WTC11 (cell line): ENCODE results near the gene IFNG-AS1. TPM values are rescaled to one million over a fixed set of nuclear protein-coding genes. Genes with fewer than 3 reads are reported as not detected.

Experiments
- ATAC-seq: fragments of 200-7000 bp; cut with Tn5 transposase; 2 replicates; pipeline ENCODE4 v1.10.0; 2021; ENCODE audit warnings: mild to moderate bottlenecking, moderate library complexity
- CTCF ChIA-PET: fragments of 300-600 bp; sonication (Branson Sonifier 250); formaldehyde crosslinking; loops from one replicate; lab custom pipeline; 2021; ENCODE audit warnings: antibody characterized with exemption; lab: Charles Lee
- POLR2A ChIA-PET: fragments of 350-600 bp; sonication (Branson Sonifier 250); formaldehyde crosslinking; loops from one replicate; lab custom pipeline; 2021; ENCODE audit warnings: antibody characterized with exemption; lab: Charles Lee
- DNase-seq: peaks from one replicate; pipeline ENCODE4 v3.0.0; 2021; ENCODE audit warnings: low spot score
- H3K27ac Mint-ChIP-seq: 2 replicates; pipeline ENCODE4 v1.8.0; 2021; ENCODE audit warnings: mixed read lengths
- H3K27me3 Mint-ChIP-seq: 2 replicates; pipeline ENCODE4 v1.8.0; 2021; ENCODE audit warnings: low read depth, mild to moderate bottlenecking, moderate library complexity, mixed read lengths
- H3K36me3 Mint-ChIP-seq: 2 replicates; pipeline ENCODE4 v1.8.0; 2021; ENCODE audit warnings: mixed read lengths
- H3K4me1 Mint-ChIP-seq: 2 replicates; pipeline ENCODE4 v1.8.0; 2022; ENCODE audit warnings: mixed read lengths
- H3K4me3 Mint-ChIP-seq: 2 replicates; pipeline ENCODE4 v1.8.0; 2021; ENCODE audit warnings: mild to moderate bottlenecking, moderate library complexity, mixed read lengths
- H3K9me3 Mint-ChIP-seq: 2 replicates; pipeline ENCODE4 v1.8.0; 2021; ENCODE audit warnings: mixed read lengths
- CBFB ChIP-seq: sonication (generic); formaldehyde crosslinking; IDR thresholded peaks from 2 replicates; pipeline ENCODE4 v1.8.1; 2022; ENCODE audit warnings: mild to moderate bottlenecking, low read depth, missing genetic modification reagents
- E2F1 ChIP-seq: sonication (generic); formaldehyde crosslinking; IDR thresholded peaks from 2 replicates; pipeline ENCODE4 v1.8.0; 2022; ENCODE audit warnings: mild to moderate bottlenecking, missing genetic modification reagents
- ELF4 ChIP-seq: sonication (generic); formaldehyde crosslinking; IDR thresholded peaks from 2 replicates; pipeline ENCODE4 v1.8.1; 2022; ENCODE audit warnings: low read depth, mild to moderate bottlenecking, moderate library complexity, missing genetic modification reagents
- ETV6 ChIP-seq: sonication (generic); formaldehyde crosslinking; IDR thresholded peaks from 2 replicates; pipeline ENCODE4 v1.8.1; 2022; ENCODE audit warnings: mild to moderate bottlenecking, missing genetic modification reagents
- FOXK1 ChIP-seq: sonication (generic); formaldehyde crosslinking; IDR thresholded peaks from 2 replicates; pipeline ENCODE4 v1.8.0; 2022; ENCODE audit warnings: mild to moderate bottlenecking, moderate library complexity, missing genetic modification reagents
- FOXP1 ChIP-seq: sonication (generic); formaldehyde crosslinking; IDR thresholded peaks from 2 replicates; pipeline ENCODE4 v1.8.0; 2022; ENCODE audit warnings: missing genetic modification reagents, mild to moderate bottlenecking, moderate library complexity, borderline replicate concordance
- JAZF1 ChIP-seq: fragments of 250-450 bp; sonication (Bioruptor Pico); IDR thresholded peaks from 2 replicates; pipeline ENCODE4 v1.9.0; 2021; ENCODE audit warnings: moderate library complexity, mild to moderate bottlenecking, inconsistent platforms
- KAT7 ChIP-seq: sonication (generic); formaldehyde crosslinking; IDR thresholded peaks from 2 replicates; pipeline ENCODE4 v1.8.1; 2023; ENCODE audit warnings: missing genetic modification reagents, mild to moderate bottlenecking, borderline replicate concordance
- NFYB ChIP-seq: sonication (generic); formaldehyde crosslinking; conservative IDR thresholded peaks from 2 replicates; pipeline ENCODE4 v1.8.0; 2022; ENCODE audit warnings: low read depth, missing genetic modification reagents
- RELA ChIP-seq: sonication (generic); formaldehyde crosslinking; IDR thresholded peaks from 2 replicates; pipeline ENCODE4 v1.8.1; 2022; ENCODE audit warnings: missing genetic modification reagents, mild to moderate bottlenecking, borderline replicate concordance
- RORB ChIP-seq: fragments of 250-450 bp; sonication (Bioruptor Pico); IDR thresholded peaks from 2 replicates; pipeline ENCODE4 v1.9.0; 2021; ENCODE audit warnings: mild to moderate bottlenecking
- TEAD4 ChIP-seq: sonication (generic); formaldehyde crosslinking; IDR thresholded peaks from 2 replicates; pipeline ENCODE4 v1.8.0; 2022; ENCODE audit warnings: mild to moderate bottlenecking, missing genetic modification reagents
- ZNF396 ChIP-seq: fragments of 250-450 bp; sonication (Bioruptor Pico); IDR thresholded peaks from 2 replicates; pipeline ENCODE4 v1.8.0; 2021; ENCODE audit warnings: mild to moderate bottlenecking, moderate library complexity, borderline replicate concordance
- ZNF671 ChIP-seq: fragments of 250-450 bp; sonication (Bioruptor Pico); IDR thresholded peaks from 2 replicates; pipeline ENCODE4 v1.8.0; 2021; ENCODE audit warnings: mild to moderate bottlenecking
- ZSCAN18 ChIP-seq: fragments of 250-450 bp; sonication (Bioruptor Pico); IDR thresholded peaks from 2 replicates; pipeline ENCODE4 v2.1.2; 2022; ENCODE audit warnings: mild to moderate bottlenecking, moderate library complexity
- total RNA-seq: library from RNA; stranded (reverse); gene quantifications from 3 replicates; pipeline ENCODE4 v1.2.3, GENCODE V29; 2021
- TF ChIP-seq, protein P1 (sequence below): sonication (generic); formaldehyde crosslinking; IDR thresholded peaks from 2 replicates; pipeline ENCODE4 v1.8.0; 2022; ENCODE audit warnings: mild to moderate bottlenecking, missing genetic modification reagents
- TF ChIP-seq, protein P2 (sequence below): sonication (generic); formaldehyde crosslinking; conservative IDR thresholded peaks from 2 replicates; pipeline ENCODE4 v1.8.1; 2023; ENCODE audit warnings: mild to moderate bottlenecking, low read depth, missing genetic modification reagents, moderate library complexity

Gene IFNG-AS1
- total RNA-seq, 1 experiment from 2014 or later, result not detected

GRCh38 chr12:68011882-68012207, 22.6 kb downstream of the IFNG-AS1 start:
- ATAC-seq, result no peak
- POLR2A ChIA-PET, result no interaction called here
- DNase-seq, result no peak
- TF ChIP-seq RELA (CRISPR knock-in tag) (no peak), ZNF396 (CRISPR knock-in tag) (no peak), JAZF1 (CRISPR knock-in tag) (no peak), NFYB (CRISPR knock-in tag) (no peak), KAT7 (no peak), TEAD4 (CRISPR knock-in tag) (no peak), FOXK1 (CRISPR knock-in tag) (no peak), FOXP1 (CRISPR knock-in tag) (no peak), ZNF671 (no peak), ELF4 (CRISPR knock-in tag) (no peak), E2F1 (no peak), CBFB (no peak), ETV6 (CRISPR knock-in tag) (no peak)
- TF ChIP-seq, protein P1, sequence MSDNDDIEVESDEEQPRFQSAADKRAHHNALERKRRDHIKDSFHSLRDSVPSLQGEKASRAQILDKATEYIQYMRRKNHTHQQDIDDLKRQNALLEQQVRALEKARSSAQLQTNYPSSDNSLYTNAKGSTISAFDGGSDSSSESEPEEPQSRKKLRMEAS, result no peak
- Mint-ChIP-seq H3K27me3 (no peaks in the 10 kb centered on the region), H3K9me3 (no peaks in the 10 kb centered on the region), H3K36me3 (no peaks in the 10 kb centered on the region), H3K4me3 (no peak overlapping the region), H3K27ac (no peak overlapping the region), H3K4me1 (peaks cover 15% of the 10 kb centered on the region)
- CTCF ChIA-PET, result interaction anchor here (0.7 to 1.5 kb wide), 4 partner anchors 18 to 656 kb away, joined by 3 to 4 read pairs (median 4); no protein-coding TSS in a partner anchor

GRCh38 chr12:68012712-68013111, 23.5 kb downstream of the IFNG-AS1 start:
- TF ChIP-seq ZSCAN18 (CRISPR knock-in tag), result no peak
- no peak overlapping the region for H3K4me3 Mint-ChIP-seq
- H3K4me1 Mint-ChIP-seq, result peaks cover 15% of the 10 kb centered on the region
- ChIA-PET POLR2A (no interaction called here), CTCF (interaction anchor here (1.3 to 1.5 kb wide), 2 partner anchors 70 to 146 kb away, joined by 3 to 4 read pairs; no protein-coding TSS in a partner anchor)
- no peaks in the 10 kb centered on the region for H3K27me3 Mint-ChIP-seq
- ATAC-seq, result no peak
- H3K9me3 Mint-ChIP-seq, result no peaks in the 10 kb centered on the region
- DNase-seq, result no peak
- no peaks in the 10 kb centered on the region for H3K36me3 Mint-ChIP-seq
- no peak overlapping the region for H3K27ac Mint-ChIP-seq

DNA sequence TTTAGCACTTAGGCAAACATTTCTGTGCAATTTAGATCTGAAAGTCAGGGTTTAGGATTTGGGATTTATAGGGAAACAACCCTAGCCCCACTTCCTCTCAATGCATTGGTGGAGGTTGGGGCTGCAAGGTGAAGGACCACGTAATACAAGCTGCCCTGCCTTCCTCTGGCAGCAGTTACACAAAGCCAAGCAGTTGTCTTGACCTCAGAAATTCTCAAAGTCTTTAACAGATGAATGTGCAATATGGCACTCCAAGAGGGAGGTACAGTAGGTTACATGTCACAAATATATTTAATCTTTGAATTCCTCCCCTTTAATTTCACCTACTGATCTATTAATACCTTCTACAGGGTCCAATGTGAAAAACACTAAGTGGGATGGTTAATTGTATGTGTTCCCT, 23.9 kb downstream of the IFNG-AS1 start:
- CTCF ChIA-PET, result interaction anchor here (1.3 kb wide), 1 partner anchor 70 kb away, joined by 3 read pairs; no protein-coding TSS in a partner anchor
- ATAC-seq, result no peak
- H3K4me3 Mint-ChIP-seq, result no peak overlapping the region
- TF ChIP-seq, protein P2, sequence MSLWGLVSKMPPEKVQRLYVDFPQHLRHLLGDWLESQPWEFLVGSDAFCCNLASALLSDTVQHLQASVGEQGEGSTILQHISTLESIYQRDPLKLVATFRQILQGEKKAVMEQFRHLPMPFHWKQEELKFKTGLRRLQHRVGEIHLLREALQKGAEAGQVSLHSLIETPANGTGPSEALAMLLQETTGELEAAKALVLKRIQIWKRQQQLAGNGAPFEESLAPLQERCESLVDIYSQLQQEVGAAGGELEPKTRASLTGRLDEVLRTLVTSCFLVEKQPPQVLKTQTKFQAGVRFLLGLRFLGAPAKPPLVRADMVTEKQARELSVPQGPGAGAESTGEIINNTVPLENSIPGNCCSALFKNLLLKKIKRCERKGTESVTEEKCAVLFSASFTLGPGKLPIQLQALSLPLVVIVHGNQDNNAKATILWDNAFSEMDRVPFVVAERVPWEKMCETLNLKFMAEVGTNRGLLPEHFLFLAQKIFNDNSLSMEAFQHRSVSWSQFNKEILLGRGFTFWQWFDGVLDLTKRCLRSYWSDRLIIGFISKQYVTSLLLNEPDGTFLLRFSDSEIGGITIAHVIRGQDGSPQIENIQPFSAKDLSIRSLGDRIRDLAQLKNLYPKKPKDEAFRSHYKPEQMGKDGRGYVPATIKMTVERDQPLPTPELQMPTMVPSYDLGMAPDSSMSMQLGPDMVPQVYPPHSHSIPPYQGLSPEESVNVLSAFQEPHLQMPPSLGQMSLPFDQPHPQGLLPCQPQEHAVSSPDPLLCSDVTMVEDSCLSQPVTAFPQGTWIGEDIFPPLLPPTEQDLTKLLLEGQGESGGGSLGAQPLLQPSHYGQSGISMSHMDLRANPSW (CRISPR knock-in tag), result no peak
- no peak for TF ChIP-seq RORB (CRISPR knock-in tag)
- TF ChIP-seq, protein P1, result no peak
- TF ChIP-seq, all 79 proteins: peak for 0
- DNase-seq, result no peak
- Mint-ChIP-seq H3K9me3 (no peaks in the 10 kb centered on the region), H3K27me3 (no peaks in the 10 kb centered on the region), H3K36me3 (no peaks in the 10 kb centered on the region), H3K4me1 (peaks cover 15% of the 10 kb centered on the region), H3K27ac (no peak overlapping the region)
- POLR2A ChIA-PET, result no interaction called here
